OCI-LY7 (cell line): ENCODE data around the gene ELSPBP1. TPM values are rescaled to one million over a fixed set of nuclear protein-coding genes. Genes with fewer than 3 reads are reported as not detected.

Source experiments
- BruUV-seq: library from RNA; stranded (reverse); fragments of 400-500 nt; replicated peaks from 2 replicates; lab custom pipeline; 2021; lab: Mats Ljungman, UMichigan
- CTCF ChIA-PET: fragments of 300-600 bp; sonication (Branson Sonifier 250); formaldehyde crosslinking; loops from one replicate; lab custom pipeline; 2022; ENCODE audit warnings: antibody characterized with exemption; ENCODE audit not compliant: unreplicated experiment; lab: Charles Lee
- POLR2A ChIA-PET: fragments of 300-600 bp; sonication (Branson Sonifier 250); formaldehyde crosslinking; loops from one replicate; lab custom pipeline; 2022; ENCODE audit warnings: antibody characterized with exemption; lab: Charles Lee
- DNase-seq: peaks from one replicate; pipeline ENCODE4 v3.0.0-alpha.2; 2015; ENCODE audit warnings: low spot score
- H2AFZ ChIP-seq: fragments of 200-600 bp; sonication (generic), shearing (Covaris generic); 2 replicates; pipeline ENCODE4 v1.6.1; 2014; ENCODE audit warnings: mild to moderate bottlenecking, antibody characterized with exemption, low read length, moderate library complexity
- H3K27ac ChIP-seq: fragments of 200-600 bp; sonication (generic); 2 replicates; pipeline ENCODE4 v1.5.1; 2014; ENCODE audit warnings: mixed run types, low read depth, mild to moderate bottlenecking, moderate library complexity, low read length, inconsistent platforms; ENCODE audit not compliant: poor library complexity, severe bottlenecking
- H3K36me3 ChIP-seq: fragments of 200-600 bp; sonication (generic); 2 replicates; pipeline ENCODE4 v1.6.1; 2014; ENCODE audit warnings: mild to moderate bottlenecking, antibody characterized with exemption, low read length, moderate library complexity, mixed read lengths; ENCODE audit not compliant: insufficient read depth
- H3K4me1 ChIP-seq: fragments of 200-600 bp; sonication (generic); 2 replicates; pipeline ENCODE4 v1.5.1; 2014; ENCODE audit warnings: mild to moderate bottlenecking, low read length; ENCODE audit not compliant: insufficient read depth, poor library complexity, severe bottlenecking
- H3K4me2 ChIP-seq: fragments of 200-600 bp; sonication (generic); 2 replicates; pipeline ENCODE4 v1.6.1; 2014; ENCODE audit warnings: mild to moderate bottlenecking, low read length
- H3K4me3 ChIP-seq: fragments of 200-600 bp; sonication (generic); 2 replicates; pipeline ENCODE4 v1.5.1; 2014; ENCODE audit warnings: mild to moderate bottlenecking, low read depth, low read length; ENCODE audit not compliant: poor library complexity, severe bottlenecking
- H3K79me2 ChIP-seq: fragments of 200-600 bp; sonication (generic); 2 replicates; pipeline ENCODE4 v1.6.1; 2016; ENCODE audit warnings: low read depth, mild to moderate bottlenecking, low read length, moderate library complexity, mixed read lengths; ENCODE audit not compliant: insufficient read depth
- H3K9me2 ChIP-seq: fragments of 200-600 bp; sonication (generic); 2 replicates; pipeline ENCODE4 v1.6.1; 2016; ENCODE audit warnings: mild to moderate bottlenecking, low read length, mixed read lengths; ENCODE audit not compliant: insufficient read depth
- H3K9me3 ChIP-seq: fragments of 200-600 bp; sonication (generic); 2 replicates; pipeline ENCODE4 v1.6.1; 2014; ENCODE audit warnings: mild to moderate bottlenecking, mixed run types, low read length, mixed read lengths
- H4K20me1 ChIP-seq: fragments of 200-600 bp; sonication (generic); 2 replicates; pipeline ENCODE4 v1.6.1; 2014; ENCODE audit warnings: mild to moderate bottlenecking, antibody characterized with exemption, low read length, moderate library complexity, mixed read lengths; ENCODE audit not compliant: insufficient read depth
- EZH2phosphoT487 ChIP-seq: fragments of 200-600 bp; sonication (generic); IDR thresholded peaks from 2 replicates; pipeline ENCODE4 v1.6.1; 2018; ENCODE audit warnings: low read depth, borderline replicate concordance, mild to moderate bottlenecking, mixed run types, antibody characterized with exemption, low read length, moderate library complexity, mixed read lengths
- intact Hi-C: fragments of 100-400 bp; cut with micrococcal nuclease; formaldehyde crosslinking; loops from one replicate; pipeline ENCODE4 v1.10.0; 2022; ENCODE audit not compliant: unreplicated experiment
- total RNA-seq, 2 experiments: library from RNA; depleted of rRNA in 1 of 2; stranded (reverse); fragments of >200 nt in 1 of 2; shearing (Covaris generic) in 1 of 2; gene quantifications; 2 replicates each; pipeline ENCODE4 v1.2.3, GENCODE V29; 2014 to 2022
- TF ChIP-seq, protein P1 (sequence below): fragments of 200-600 bp; sonication (generic); conservative IDR thresholded peaks from 2 replicates; pipeline ENCODE4 v1.5.1; 2014; ENCODE audit warnings: mild to moderate bottlenecking, antibody characterized with exemption, low read length, moderate library complexity, mixed read lengths

ELSPBP1 gene
- total RNA-seq, 2 experiments from 2014 or later = not detected

GRCh38 chr19:48043675-48044258 is 49.3 kb downstream of the ELSPBP1 start, which contains the start of gene CABP5:
TSS of gene CABP5 (minus strand) at chr19:48044079. CDS start at chr19:48043922, 157 bp downstream.
- H3K4me3 ChIP-seq = no peak within 1 kb of the TSS
- no peaks in the 10 kb centered on the region for H3K36me3 ChIP-seq
- no peaks in the 10 kb centered on the region for H3K79me2 ChIP-seq
- H3K4me1 ChIP-seq = no peaks in the 10 kb centered on the region
- H2AFZ ChIP-seq = no peak within 1 kb of the TSS
- intact Hi-C loops = no loop called here
- BruUV-seq = no TSS peak
- H3K27ac ChIP-seq = no peak within 1 kb of the TSS
- TF ChIP-seq EZH2phosphoT487 = no peak
- TF ChIP-seq, protein P1, sequence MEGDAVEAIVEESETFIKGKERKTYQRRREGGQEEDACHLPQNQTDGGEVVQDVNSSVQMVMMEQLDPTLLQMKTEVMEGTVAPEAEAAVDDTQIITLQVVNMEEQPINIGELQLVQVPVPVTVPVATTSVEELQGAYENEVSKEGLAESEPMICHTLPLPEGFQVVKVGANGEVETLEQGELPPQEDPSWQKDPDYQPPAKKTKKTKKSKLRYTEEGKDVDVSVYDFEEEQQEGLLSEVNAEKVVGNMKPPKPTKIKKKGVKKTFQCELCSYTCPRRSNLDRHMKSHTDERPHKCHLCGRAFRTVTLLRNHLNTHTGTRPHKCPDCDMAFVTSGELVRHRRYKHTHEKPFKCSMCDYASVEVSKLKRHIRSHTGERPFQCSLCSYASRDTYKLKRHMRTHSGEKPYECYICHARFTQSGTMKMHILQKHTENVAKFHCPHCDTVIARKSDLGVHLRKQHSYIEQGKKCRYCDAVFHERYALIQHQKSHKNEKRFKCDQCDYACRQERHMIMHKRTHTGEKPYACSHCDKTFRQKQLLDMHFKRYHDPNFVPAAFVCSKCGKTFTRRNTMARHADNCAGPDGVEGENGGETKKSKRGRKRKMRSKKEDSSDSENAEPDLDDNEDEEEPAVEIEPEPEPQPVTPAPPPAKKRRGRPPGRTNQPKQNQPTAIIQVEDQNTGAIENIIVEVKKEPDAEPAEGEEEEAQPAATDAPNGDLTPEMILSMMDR = no peak
- no peaks in the 10 kb centered on the region for H4K20me1 ChIP-seq
- ChIA-PET POLR2A (no interaction called here), CTCF (no interaction called here)
- H3K9me3 ChIP-seq = no peaks in the 10 kb centered on the region
- no peaks in the 10 kb centered on the region for H3K9me2 ChIP-seq
- DNase-seq = no peak
- no peak within 1 kb of the TSS for H3K4me2 ChIP-seq

DNA sequence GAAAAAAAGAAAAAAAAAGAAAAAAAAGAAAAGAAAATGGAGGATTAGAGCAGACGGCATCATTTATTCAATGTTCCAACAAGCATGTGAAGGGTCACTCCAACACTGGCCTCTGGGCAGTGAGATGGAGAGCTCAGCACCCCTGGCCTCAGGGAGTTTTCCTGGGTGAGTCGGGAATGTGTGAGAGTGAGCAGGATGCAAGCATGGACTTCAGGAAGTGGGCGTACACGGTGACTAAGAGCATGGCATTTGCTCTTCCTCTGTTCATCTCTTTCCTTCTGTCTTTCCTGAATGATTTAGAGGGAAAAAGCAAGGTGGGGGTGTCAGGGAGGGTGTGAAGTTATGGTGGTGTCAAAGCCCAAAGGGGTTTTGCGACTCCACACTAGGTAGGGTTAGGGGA is 50.1 kb downstream of the ELSPBP1 start:
- no peaks in the 10 kb centered on the region for H3K36me3 ChIP-seq
- ChIA-PET CTCF (no interaction called here), POLR2A (no interaction called here)
- H3K4me3 ChIP-seq = no peak overlapping the region
- no peak overlapping the region for H3K27ac ChIP-seq
- no peak overlapping the region for H2AFZ ChIP-seq
- H3K4me1 ChIP-seq = no peaks in the 10 kb centered on the region
- intact Hi-C loops = no loop called here
- no TSS peak for BruUV-seq
- H3K4me2 ChIP-seq = no peak overlapping the region
- no peaks in the 10 kb centered on the region for H4K20me1 ChIP-seq
- no peaks in the 10 kb centered on the region for H3K79me2 ChIP-seq
- TF ChIP-seq, protein P1 = no peak
- no peak for TF ChIP-seq EZH2phosphoT487
- H3K9me2 ChIP-seq = no peaks in the 10 kb centered on the region
- no peaks in the 10 kb centered on the region for H3K9me3 ChIP-seq
- DNase-seq = no peak

DNA sequence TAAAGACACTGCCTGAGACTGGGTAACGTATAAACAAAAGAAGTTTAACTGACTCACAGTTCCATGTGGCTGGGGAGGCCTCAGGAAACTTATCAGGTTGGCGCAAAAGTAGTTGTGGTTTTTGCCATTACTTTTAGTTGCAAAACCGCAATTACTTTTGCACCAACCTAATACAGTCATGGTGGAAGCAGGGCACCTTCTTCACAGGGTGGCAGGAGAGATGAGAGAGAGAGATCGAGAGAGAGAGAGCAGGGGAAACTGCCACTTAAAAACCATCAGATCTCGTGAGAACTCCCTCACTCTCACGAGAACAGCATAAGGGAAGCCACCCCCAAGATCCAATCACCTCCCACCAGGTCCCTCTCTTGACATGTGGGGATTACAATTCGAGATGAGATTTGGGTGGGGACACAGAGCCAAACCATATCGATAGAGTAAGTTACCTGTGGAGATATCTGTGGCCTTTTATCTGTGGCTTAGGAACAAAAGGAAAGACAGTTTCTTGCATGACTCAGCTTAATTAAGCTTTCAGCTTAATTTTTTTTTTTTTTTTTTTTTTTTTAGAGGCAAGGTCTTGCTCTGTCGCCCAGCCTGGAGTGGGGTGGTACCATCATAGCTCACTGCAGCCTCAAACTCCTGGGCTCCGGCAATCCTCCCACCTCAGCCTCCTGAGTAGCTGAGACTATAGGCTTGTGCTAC is 57.1 kb downstream of the ELSPBP1 start:
- no peak for TF ChIP-seq EZH2phosphoT487
- TF ChIP-seq, protein P1 = no peak
- BruUV-seq = no TSS peak
- Histone ChIP-seq H4K20me1 (no peaks in the 10 kb centered on the region), H3K9me3 (no peaks in the 10 kb centered on the region), H3K4me2 (no peak overlapping the region), H2AFZ (no peak overlapping the region), H3K27ac (no peak overlapping the region), H3K4me1 (no peaks in the 10 kb centered on the region), H3K9me2 (no peaks in the 10 kb centered on the region), H3K79me2 (no peaks in the 10 kb centered on the region), H3K4me3 (no peak overlapping the region), H3K36me3 (no peaks in the 10 kb centered on the region)
- ChIA-PET CTCF (no interaction called here), POLR2A (no interaction called here)
- no peak for DNase-seq
- intact Hi-C loops = no loop called here
